GM12878 (cell line): Measurements from ENCODE around the gene TMEM98.

Experiments used
- BRCA1 ChIP-seq: IDR thresholded peaks from 2 replicates; pipeline ENCODE4 v1.6.1; 2011; ENCODE audit warnings: low read depth, low read length, improper control_type of control experiment
- CTCF ChIP-seq, 3 experiments: IDR thresholded peaks in 2 of 3; conservative IDR thresholded peaks in 1 of 3; 2 replicates each; pipeline ENCODE4 v1.5.1; 2011; ENCODE audit warnings: low read depth in 3 of 3, low read length in 3 of 3, mild to moderate bottlenecking in 3 of 3, control low read depth in 2 of 3, moderate library complexity in 2 of 3, inconsistent platforms in 1 of 3, mixed read lengths in 1 of 3; ENCODE audit not compliant: control insufficient read depth in 2 of 3, insufficient read depth in 1 of 3; ENCODE audit errors: extremely low read depth in 1 of 3
- EP300 ChIP-seq, 2 experiments: fragments of 150-350 bp in 1 of 2; IDR thresholded peaks; 2 replicates each; pipeline ENCODE4 v1.6.1; 2011 to 2012; ENCODE audit warnings: low read depth in 2 of 2, low read length in 2 of 2, borderline replicate concordance in 1 of 2, improper control_type of control experiment in 1 of 2, inconsistent platforms in 1 of 2; ENCODE audit not compliant: control insufficient read depth in 1 of 2
- NBN ChIP-seq: fragments of 450-650 bp; IDR thresholded peaks from 2 replicates; pipeline ENCODE4 v1.6.1; 2016
- NFYA ChIP-seq: IDR thresholded peaks from 2 replicates; pipeline ENCODE4 v1.6.1; 2011; ENCODE audit warnings: low read depth, mild to moderate bottlenecking, low read length, improper control_type of control experiment, borderline replicate concordance
- RAD51 ChIP-seq: fragments of 450-650 bp; IDR thresholded peaks from 2 replicates; pipeline ENCODE4 v1.6.1; 2016; ENCODE audit warnings: moderate library complexity, mild to moderate bottlenecking, inconsistent platforms
- TCF12 ChIP-seq: IDR thresholded peaks from 2 replicates; pipeline ENCODE4 v1.6.1; 2011; ENCODE audit warnings: low read depth, mild to moderate bottlenecking, low read length
- YY1 ChIP-seq: IDR thresholded peaks from 2 replicates; pipeline ENCODE4 v1.6.1; 2011; ENCODE audit warnings: low read depth, mild to moderate bottlenecking, low read length

DNA sequence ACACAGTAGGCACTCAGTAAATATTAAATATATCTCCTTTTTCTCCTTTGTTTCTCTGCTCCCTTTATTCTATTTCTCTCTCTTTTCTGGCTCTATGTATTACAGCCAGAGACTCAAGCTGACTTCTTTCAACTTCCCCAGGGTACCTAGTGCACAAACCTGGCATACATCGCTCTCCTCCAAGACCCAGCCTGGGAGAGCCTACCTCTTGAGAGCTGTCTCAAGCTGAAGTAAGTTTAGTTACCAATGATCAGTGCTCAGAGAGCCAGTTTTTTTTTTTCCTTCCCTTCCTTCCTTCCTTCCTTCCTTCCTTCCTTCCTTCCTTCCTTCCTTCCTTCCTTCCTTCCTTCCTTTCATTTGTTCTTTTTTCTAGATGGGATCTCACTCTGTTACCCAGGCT lies 19.8 kb downstream of the TMEM98 start:
- TF ChIP-seq CTCF (IDR thresholded peaks at IDR 0.05 in 2 of 3, conservative IDR thresholded peaks at IDR 0.05 in 1 of 3; ENCODE audit: control insufficient read depth in 2 of 3, extremely low read depth in 1 of 3, insufficient read depth in 1 of 3, low read depth in 3 of 3, low read length in 3 of 3) (no peak), EP300 (IDR thresholded peaks at IDR 0.05; ENCODE audit: borderline replicate concordance in 1 of 2, control insufficient read depth in 1 of 2, low read depth in 2 of 2, low read length in 2 of 2) (no peak), TCF12 (no peak), NFYA (no peak), RAD51 (no peak), NBN (no peak), BRCA1 (no peak), YY1 (no peak)
